MM.1S (cell line): ENCODE results near the gene TMEM205.
A peak's percentile ranks its signal among the peaks of the same experiment; 100 is the strongest.

Experiments
- CTCF ChIP-seq: fragments of 300-600 bp; sonication (generic); IDR thresholded peaks from 2 replicates; pipeline ENCODE4 v1.5.1; 2016; ENCODE audit warnings: antibody characterized with exemption, low read length, mixed read lengths
- EZH2 ChIP-seq: fragments of 300-600 bp; sonication (generic); optimal IDR thresholded peaks from 2 replicates; pipeline ENCODE3; 2017; ENCODE audit warnings: low read depth, mild to moderate bottlenecking, antibody characterized with exemption, low read length, mixed read lengths

GRCh38 chr19:11293433-11294389 lies 52.4 kb downstream of the TMEM205 start:
- peak; percentile 95 for TF ChIP-seq CTCF
- TF ChIP-seq EZH2, result no peak
